EL (cell line): ENCODE results near the gene CCDC71.

ENCODE experiments used
- DNase-seq: peaks from one replicate; pipeline ENCODE4 v3.0.0-alpha.2; 2016

Gene CCDC71

GRCh38 chr3:49166752-49167556 is 823 bp upstream of the CCDC71 start:
- DNase-seq, result no peak

- no peak for DNase-seq
Observed at GRCh38 chr3:49164983-49165720, 979 bp downstream of the CCDC71 start.

- no peak for DNase-seq
Observed at GRCh38 chr3:49163609-49164008, 2.5 kb downstream of the CCDC71 start.

- no peak for DNase-seq
Observed at GRCh38 chr3:49162751-49163419, 3.2 kb downstream of the CCDC71 start.

- DNase-seq, result no peak
Observed at GRCh38 chr3:49161808-49162530, 4.2 kb downstream of the CCDC71 start.

- DNase-seq, result no peak
Observed at GRCh38 chr3:49161197-49161596, 4.9 kb downstream of the CCDC71 start.

GRCh38 chr3:49158792-49159191 is 7.3 kb downstream of the CCDC71 start:
- no peak for DNase-seq

GRCh38 chr3:49158103-49158709 is 7.9 kb downstream of the CCDC71 start:
- no peak for DNase-seq

- DNase-seq, result no peak
Observed at GRCh38 chr3:49157289-49157688, 8.8 kb downstream of the CCDC71 start.

- DNase-seq, result no peak
Observed at GRCh38 chr3:49153349-49153912, 12.7 kb downstream of the CCDC71 start.

GRCh38 chr3:49151610-49152009 is 14.5 kb downstream of the CCDC71 start:
- no peak for DNase-seq

GRCh38 chr3:49148159-49148558 is 18.0 kb downstream of the CCDC71 start:
- no peak for DNase-seq

- no peak for DNase-seq
Observed at GRCh38 chr3:49140080-49140479, 26.1 kb downstream of the CCDC71 start.

- no peak for DNase-seq
Observed at GRCh38 chr3:49135499-49135898, 30.6 kb downstream of the CCDC71 start.

GRCh38 chr3:49134471-49135265 is 31.5 kb downstream of the CCDC71 start:
- no peak for DNase-seq

- DNase-seq, result peak; percentile 91
Observed at GRCh38 chr3:49133226-49133951, 32.7 kb downstream of the CCDC71 start.

- peak; percentile 89 for DNase-seq
Observed at GRCh38 chr3:49132437-49133225, 33.5 kb downstream of the CCDC71 start, which contains the start of gene LAMB2. Gene LAMB2, minus strand, starts transcription at chr3:49133050. Its CDS starts 183 bp downstream, at chr3:49132867.

- DNase-seq, result no peak
Observed at GRCh38 chr3:49132073-49132436, 34.1 kb downstream of the CCDC71 start.

GRCh38 chr3:49131576-49131975 is 34.6 kb downstream of the CCDC71 start:
- DNase-seq, result no peak

GRCh38 chr3:49131040-49131439 is 35.1 kb downstream of the CCDC71 start:
- no peak for DNase-seq
